SK-N-SH treated with all-trans-retinoic acid at 6 μM for 48 hours (cell line): ENCODE data around the gene OGFOD3.

Source experiments
- BACH2 ChIP-seq: fragments of 250-450 bp; sonication (Bioruptor Pico); IDR thresholded peaks from 2 replicates; pipeline ENCODE4 v1.9.0; 2021; ENCODE audit warnings: mild to moderate bottlenecking, borderline replicate concordance
- GLIS3 ChIP-seq: fragments of 250-450 bp; sonication (Bioruptor Pico); IDR thresholded peaks from 2 replicates; pipeline ENCODE4 v1.5.0; 2020; ENCODE audit warnings: mild to moderate bottlenecking, moderate library complexity
- ISL1 ChIP-seq: fragments of 250-450 bp; sonication (Bioruptor Pico); IDR thresholded peaks from 2 replicates; pipeline ENCODE4 v2.1.2; 2022; ENCODE audit warnings: mild to moderate bottlenecking, moderate library complexity
- RARB ChIP-seq: fragments of 250-450 bp; sonication (Bioruptor Pico); IDR thresholded peaks from 2 replicates; pipeline ENCODE4 v1.8.0; 2021; ENCODE audit warnings: mild to moderate bottlenecking, moderate library complexity
- TF ChIP-seq, protein P1 (sequence below): fragments of 250-450 bp; sonication (Bioruptor Pico); IDR thresholded peaks from 2 replicates; pipeline ENCODE4 v1.5.1; 2020; ENCODE audit warnings: low read depth, mild to moderate bottlenecking, moderate library complexity
- TF ChIP-seq, protein P2 (sequence below): fragments of 250-450 bp; sonication (Bioruptor Pico); IDR thresholded peaks from 2 replicates; pipeline ENCODE4 v1.5.1; 2021; ENCODE audit warnings: mild to moderate bottlenecking, moderate library complexity

DNA sequence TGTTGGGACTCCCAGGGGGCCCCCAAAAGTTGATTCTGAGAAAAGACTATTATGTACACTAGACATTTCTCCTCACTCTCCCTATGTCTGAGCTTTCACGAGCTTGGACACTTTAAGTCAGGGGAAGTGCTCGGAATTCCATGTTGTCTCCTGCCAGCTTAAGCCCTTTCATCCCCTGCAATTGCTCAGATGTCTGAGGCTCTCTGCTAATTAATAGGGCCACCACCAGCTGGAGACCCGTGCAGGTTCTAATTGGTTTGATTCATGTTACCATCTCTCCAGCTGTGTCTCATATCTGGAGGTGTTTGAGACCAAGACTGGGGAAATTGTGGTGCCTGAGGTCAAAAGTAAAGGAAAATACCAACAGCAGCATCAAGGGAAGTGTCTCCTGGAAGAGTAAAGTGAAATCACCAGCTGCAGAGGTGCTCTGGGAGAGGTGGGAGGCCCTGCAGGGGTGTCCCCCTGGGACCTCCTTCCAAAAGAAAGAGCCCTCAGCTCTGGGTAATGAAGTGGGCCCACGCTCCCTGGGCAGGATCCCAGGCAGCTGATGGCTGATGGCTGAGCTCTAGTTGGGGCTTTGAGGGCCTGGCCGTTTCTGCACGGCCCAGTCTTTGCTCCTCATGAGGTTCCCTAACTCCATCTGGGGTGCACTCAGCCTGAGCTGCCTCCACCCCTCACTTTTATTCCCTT, 52.6 kb downstream of the OGFOD3 start:
- TF ChIP-seq RARB (CRISPR knock-in tag) (no peak), BACH2 (CRISPR knock-in tag) (no peak), GLIS3 (CRISPR knock-in tag) (no peak), ISL1 (CRISPR knock-in tag) (no peak)
- TF ChIP-seq, protein P1, sequence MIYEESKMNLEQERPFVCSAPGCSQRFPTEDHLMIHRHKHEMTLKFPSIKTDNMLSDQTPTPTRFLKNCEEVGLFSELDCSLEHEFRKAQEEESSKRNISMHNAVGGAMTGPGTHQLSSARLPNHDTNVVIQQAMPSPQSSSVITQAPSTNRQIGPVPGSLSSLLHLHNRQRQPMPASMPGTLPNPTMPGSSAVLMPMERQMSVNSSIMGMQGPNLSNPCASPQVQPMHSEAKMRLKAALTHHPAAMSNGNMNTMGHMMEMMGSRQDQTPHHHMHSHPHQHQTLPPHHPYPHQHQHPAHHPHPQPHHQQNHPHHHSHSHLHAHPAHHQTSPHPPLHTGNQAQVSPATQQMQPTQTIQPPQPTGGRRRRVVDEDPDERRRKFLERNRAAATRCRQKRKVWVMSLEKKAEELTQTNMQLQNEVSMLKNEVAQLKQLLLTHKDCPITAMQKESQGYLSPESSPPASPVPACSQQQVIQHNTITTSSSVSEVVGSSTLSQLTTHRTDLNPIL (CRISPR knock-in tag), result no peak
- TF ChIP-seq, protein P2, sequence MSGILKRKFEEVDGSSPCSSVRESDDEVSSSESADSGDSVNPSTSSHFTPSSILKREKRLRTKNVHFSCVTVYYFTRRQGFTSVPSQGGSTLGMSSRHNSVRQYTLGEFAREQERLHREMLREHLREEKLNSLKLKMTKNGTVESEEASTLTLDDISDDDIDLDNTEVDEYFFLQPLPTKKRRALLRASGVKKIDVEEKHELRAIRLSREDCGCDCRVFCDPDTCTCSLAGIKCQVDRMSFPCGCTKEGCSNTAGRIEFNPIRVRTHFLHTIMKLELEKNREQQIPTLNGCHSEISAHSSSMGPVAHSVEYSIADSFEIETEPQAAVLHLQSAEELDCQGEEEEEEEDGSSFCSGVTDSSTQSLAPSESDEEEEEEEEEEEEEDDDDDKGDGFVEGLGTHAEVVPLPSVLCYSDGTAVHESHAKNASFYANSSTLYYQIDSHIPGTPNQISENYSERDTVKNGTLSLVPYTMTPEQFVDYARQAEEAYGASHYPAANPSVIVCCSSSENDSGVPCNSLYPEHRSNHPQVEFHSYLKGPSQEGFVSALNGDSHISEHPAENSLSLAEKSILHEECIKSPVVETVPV (CRISPR knock-in tag), result no peak
